Superior temporal gyrus (tissue), 1 donor: ENCODE data around the gene ATP4A.

ENCODE experiments used
- DNase-seq: peaks from one replicate; pipeline ENCODE4 v3.0.0-alpha.2; 2016; ENCODE audit errors: extremely low spot score

The ATP4A gene

GRCh38 chr19:35549174-35549788, 14.2 kb downstream of the ATP4A start:
- DNase-seq: peak; percentile 85

- DNase-seq: no peak
These were observed 16.9 kb downstream of the ATP4A start for GRCh38 chr19:35546532-35546931.

- DNase-seq: no peak
These were observed 17.5 kb downstream of the ATP4A start for GRCh38 chr19:35545855-35546381.

- peak; percentile 91 for DNase-seq
These were observed 18.2 kb downstream of the ATP4A start, which contains the start of gene TMEM147 for GRCh38 chr19:35545001-35545854. TSS of gene TMEM147 (plus strand) at chr19:35545626. CDS start at chr19:35545740, 114 bp downstream.

GRCh38 chr19:35544110-35544802, 19.2 kb downstream of the ATP4A start:
- no peak for DNase-seq

GRCh38 chr19:35543280-35544109, 20.0 kb downstream of the ATP4A start:
- DNase-seq: no peak

GRCh38 chr19:35542209-35542608, 21.2 kb downstream of the ATP4A start:
- no peak for DNase-seq

GRCh38 chr19:35540356-35540927, 23.0 kb downstream of the ATP4A start:
- no peak for DNase-seq

GRCh38 chr19:35539850-35540249, 23.6 kb downstream of the ATP4A start:
- DNase-seq: no peak

GRCh38 chr19:35539314-35539713, 24.1 kb downstream of the ATP4A start:
- DNase-seq: no peak

GRCh38 chr19:35534803-35535480, 28.5 kb downstream of the ATP4A start:
- no peak for DNase-seq

GRCh38 chr19:35533822-35534392, 29.6 kb downstream of the ATP4A start:
- no peak for DNase-seq

- no peak for DNase-seq
These were observed 30.1 kb downstream of the ATP4A start, which contains the start of gene GAPDHS for GRCh38 chr19:35533201-35533821. TSS of gene GAPDHS (plus strand) at chr19:35533456. CDS start at chr19:35533528, 72 bp downstream.

- DNase-seq: no peak
These were observed 32.2 kb downstream of the ATP4A start for GRCh38 chr19:35531291-35531690.

- DNase-seq: no peak
These were observed 33.9 kb downstream of the ATP4A start for GRCh38 chr19:35529241-35530218.

- no peak for DNase-seq
These were observed 35.0 kb downstream of the ATP4A start, which contains the start of gene SBSN for GRCh38 chr19:35528218-35529038. TSS of gene SBSN (minus strand) at chr19:35528311. CDS start at chr19:35528281, 30 bp downstream.

GRCh38 chr19:35525873-35526272, 37.6 kb downstream of the ATP4A start:
- DNase-seq: no peak
